Stomach smooth muscle (tissue), 2 donors: Measurements from ENCODE around the gene ENO1.
"Not testable (repeated sequence)": the region's sequence is repeated elsewhere in the genome, so short reads cannot be mapped to it uniquely, and the experiment has no call there.

ENCODE experiments used
- H3K27ac ChIP-seq: one replicate; pipeline ENCODE4 v1.7.0; 2013; ENCODE audit warnings: mild to moderate bottlenecking, low read length, inconsistent platforms
- H3K27me3 ChIP-seq, 2 donors: one replicate each; pipeline ENCODE4 v1.7.0; 2013; ENCODE audit warnings: low read length in 2 of 2; ENCODE audit not compliant: insufficient read depth in 2 of 2, control insufficient read depth in 1 of 2
- H3K36me3 ChIP-seq, 2 donors: one replicate each; pipeline ENCODE4 v1.7.0; 2013; ENCODE audit warnings: low read length in 2 of 2; ENCODE audit not compliant: control insufficient read depth in 2 of 2, insufficient read depth in 2 of 2
- H3K4me1 ChIP-seq: one replicate; pipeline ENCODE4 v1.7.0; 2013; ENCODE audit warnings: low read length; ENCODE audit not compliant: control insufficient read depth, insufficient read depth
- H3K4me3 ChIP-seq, 2 donors: one replicate each; pipeline ENCODE4 v1.7.0; 2013; ENCODE audit warnings: low read length in 2 of 2
- H3K9ac ChIP-seq, 2 donors: one replicate each; pipeline ENCODE4 v1.7.0; 2013; ENCODE audit warnings: low read length in 2 of 2, mild to moderate bottlenecking in 1 of 2
- H3K9me3 ChIP-seq, 2 donors: one replicate each; pipeline ENCODE4 v1.7.0; 2013; ENCODE audit warnings: low read length in 2 of 2; ENCODE audit not compliant: control insufficient read depth in 2 of 2
- donor health status: healthy.
- donor health status: Pancreatic carcinoma.

The ENO1 gene

GRCh38 chr1:8821084-8821483 is 57.4 kb downstream of the ENO1 start:
- no peaks in the 10 kb centered on the region for H3K9me3 ChIP-seq
- H3K4me1 ChIP-seq: peaks cover 5% of the 10 kb centered on the region
- no peaks in the 10 kb centered on the region for H3K27me3 ChIP-seq
- no peak overlapping the region for H3K4me3 ChIP-seq
- H3K36me3 ChIP-seq: no peaks in the 10 kb centered on the region
- H3K9ac ChIP-seq: no peak overlapping the region
- H3K27ac ChIP-seq: no peak overlapping the region

GRCh38 chr1:8818789-8819188 is 59.7 kb downstream of the ENO1 start:
- H3K9me3 ChIP-seq, H3K27me3 ChIP-seq, H3K9ac ChIP-seq, H3K36me3 ChIP-seq, H3K4me3 ChIP-seq: not testable (repeated sequence)
- H3K4me1 ChIP-seq: peaks cover 20% of the 10 kb centered on the region
- peak overlapping the region; percentile 91 for H3K27ac ChIP-seq

GRCh38 chr1:8818325-8818775 is 60.1 kb downstream of the ENO1 start:
- Histone ChIP-seq H3K27ac (peak overlapping the region; percentile 91), H3K27me3 (no peaks in the 10 kb centered on the region), H3K36me3 (no peaks in the 10 kb centered on the region), H3K9me3 (no peaks in the 10 kb centered on the region), H3K4me3 (peak overlapping the region; percentile 64 to 91), H3K4me1 (peaks cover 20% of the 10 kb centered on the region), H3K9ac (peak overlapping the region; percentile 79 to 85)

GRCh38 chr1:8817412-8818324 is 60.8 kb downstream of the ENO1 start, which contains the start of gene RERE:
Gene RERE (minus strand): TSS chr1:8817640.
- Histone ChIP-seq H3K4me1 (peaks cover 17% of the 10 kb centered on the region), H3K4me3 (peak within 1 kb of the TSS; percentile 91), H3K36me3 (no peaks in the 10 kb centered on the region), H3K27me3 (no peaks in the 10 kb centered on the region), H3K9ac (peak within 1 kb of the TSS; percentile 93 to 95), H3K9me3 (no peaks in the 10 kb centered on the region), H3K27ac (peak within 1 kb of the TSS; percentile 94)

GRCh38 chr1:8816831-8817411 is 61.6 kb downstream of the ENO1 start:
- peak overlapping the region; percentile 93 to 95 for H3K9ac ChIP-seq
- peaks cover 17% of the 10 kb centered on the region for H3K4me1 ChIP-seq
- peak overlapping the region; percentile 91 for H3K4me3 ChIP-seq
- H3K27ac ChIP-seq: peak overlapping the region; percentile 94
- no peaks in the 10 kb centered on the region for H3K36me3 ChIP-seq
- H3K9me3 ChIP-seq: no peaks in the 10 kb centered on the region
- no peaks in the 10 kb centered on the region for H3K27me3 ChIP-seq

- H3K27ac ChIP-seq: peak overlapping the region; percentile 94
- H3K9ac ChIP-seq: peak overlapping the region; percentile 93 to 95
- H3K9me3 ChIP-seq: no peaks in the 10 kb centered on the region
- no peaks in the 10 kb centered on the region for H3K36me3 ChIP-seq
- H3K27me3 ChIP-seq: no peaks in the 10 kb centered on the region
- H3K4me1 ChIP-seq: peaks cover 20% of the 10 kb centered on the region
- H3K4me3 ChIP-seq: peak overlapping the region; percentile 91
These were observed 62.2 kb downstream of the ENO1 start for GRCh38 chr1:8816264-8816663.

GRCh38 chr1:8815582-8816151 is 62.8 kb downstream of the ENO1 start:
- H3K9ac ChIP-seq: peak overlapping the region; percentile 60 to 95
- no peaks in the 10 kb centered on the region for H3K36me3 ChIP-seq
- no peaks in the 10 kb centered on the region for H3K27me3 ChIP-seq
- no peaks in the 10 kb centered on the region for H3K9me3 ChIP-seq
- H3K4me1 ChIP-seq: peaks cover 20% of the 10 kb centered on the region
- H3K4me3 ChIP-seq: peak overlapping the region; percentile 91
- H3K27ac ChIP-seq: peak overlapping the region; percentile 49

- Histone ChIP-seq H3K27ac (peak overlapping the region; percentile 49), H3K9ac (no peak overlapping the region), H3K4me3 (peak overlapping the region in 1 of 2 donors; percentile 91), H3K27me3 (no peaks in the 10 kb centered on the region), H3K9me3 (no peaks in the 10 kb centered on the region), H3K36me3 (no peaks in the 10 kb centered on the region), H3K4me1 (peaks cover 20% of the 10 kb centered on the region)
These were observed 63.6 kb downstream of the ENO1 start for GRCh38 chr1:8814865-8815264.

- Histone ChIP-seq H3K27me3 (no peaks in the 10 kb centered on the region), H3K27ac (no peak overlapping the region), H3K9me3 (no peaks in the 10 kb centered on the region), H3K9ac (no peak overlapping the region), H3K4me3 (no peak overlapping the region), H3K36me3 (no peaks in the 10 kb centered on the region), H3K4me1 (peaks cover 20% of the 10 kb centered on the region)
These were observed 64.5 kb downstream of the ENO1 start for GRCh38 chr1:8813991-8814390.

- peaks cover 20% of the 10 kb centered on the region for H3K4me1 ChIP-seq
- no peak overlapping the region for H3K27ac ChIP-seq
- H3K9me3 ChIP-seq: no peaks in the 10 kb centered on the region
- H3K9ac ChIP-seq: no peak overlapping the region
- no peak overlapping the region for H3K4me3 ChIP-seq
- H3K36me3 ChIP-seq: no peaks in the 10 kb centered on the region
- H3K27me3 ChIP-seq: no peaks in the 10 kb centered on the region
These were observed 65.3 kb downstream of the ENO1 start for GRCh38 chr1:8813016-8813763.
